Right cardiac atrium (tissue), 5 donors: Measurements from ENCODE around the gene IL3. TPM values are rescaled to one million over a fixed set of nuclear protein-coding genes. Genes with fewer than 3 reads are reported as not detected.

ENCODE experiments used
- ATAC-seq, 2 donors: fragments of 200-7000 bp; cut with Tn5 transposase; one replicate each; pipeline versions ENCODE4 v1.8.0 to v1.9.1; 2020; ENCODE audit warnings: moderate library complexity in 2 of 2, mild to moderate bottlenecking in 1 of 2
- DNase-seq, 3 donors: peaks; one replicate each; pipeline ENCODE4 v3.0.0-alpha.2; 2020
- H3K27ac ChIP-seq: one replicate; pipeline ENCODE4 v1.5.1; 2013; ENCODE audit warnings: mild to moderate bottlenecking, low read length, control low read depth, moderate library complexity
- H3K27me3 ChIP-seq: one replicate; pipeline ENCODE4 v1.6.1; 2013; ENCODE audit not compliant: control insufficient read depth, insufficient read depth
- H3K4me1 ChIP-seq: one replicate; pipeline ENCODE4 v1.6.1; 2013; ENCODE audit warnings: low read length; ENCODE audit not compliant: control insufficient read depth, insufficient read depth
- H3K4me3 ChIP-seq: one replicate; pipeline ENCODE4 v1.5.1; 2013; ENCODE audit warnings: low read length, control low read depth
- H3K9me3 ChIP-seq: one replicate; pipeline ENCODE4 v1.6.1; 2013; ENCODE audit warnings: low read length; ENCODE audit not compliant: control insufficient read depth
- WGBS: extraction: QIAGEN DNeasy Blood & Tissue Kit; methylation state at CpG from one replicate; pipeline ENCODE4 v1.1.7; 2013; 5-methylcytosine and 5-hydroxymethylcytosine counted together
- intact Hi-C, 4 donors: fragments of 100-400 bp; cut with DNase I; formaldehyde crosslinking; loops; one replicate each; pipeline versions ENCODE4 v1.11.0 to v1.14.0; 2022 to 2023
- polyA plus RNA-seq: library from polyadenylated mRNA; stranded (reverse); fragments of 200-250 nt; gene quantifications from one replicate; pipeline ENCODE4 v1.2.3, GENCODE V29; 2013
- total RNA-seq, 4 donors: library from RNA; stranded (reverse); fragmentation: NEBNext Ultra II Directional; extraction: Animal tissue kit (Norgen Biotek cat#: 25700); gene quantifications; one replicate each; pipeline ENCODE4 v1.2.1, GENCODE V29; 2021
- donor health status: healthy with polysubstance abuse.
- donor health status: DM: no; HTN: yes; CAD: no.
- donor health status: DM: no; HTN: no; CAD: no.
- donor health status: DM: no; HTN: yes; CAD: no; lungs with severe emphysema.
- donor health status: DM: yes; HTN: yes; CAD: no.

The IL3 gene
- total and polyA plus RNA-seq, 5 donors: not detected

GRCh38 chr5:132050661-132051552, 9.5 kb upstream of the IL3 start:
- ATAC-seq: no peak
- no peaks in the 10 kb centered on the region for H3K27me3 ChIP-seq
- intact Hi-C loops: no loop called here
- DNase-seq: no peak
- no peak overlapping the region for H3K4me3 ChIP-seq
- H3K9me3 ChIP-seq: no peaks in the 10 kb centered on the region
- H3K27ac ChIP-seq: no peak overlapping the region
- 75% methylated on average over 9 of the region's 9 CpGs for WGBS
- H3K4me1 ChIP-seq: no peaks in the 10 kb centered on the region

GRCh38 chr5:132052520-132052919, 7.9 kb upstream of the IL3 start:
- ATAC-seq: no peak
- intact Hi-C loops: no loop called here
- Histone ChIP-seq H3K4me3 (no peak overlapping the region), H3K9me3 (no peaks in the 10 kb centered on the region), H3K4me1 (no peaks in the 10 kb centered on the region), H3K27ac (no peak overlapping the region), H3K27me3 (no peaks in the 10 kb centered on the region)
- DNase-seq: no peak
- WGBS: 68% methylated on average over 10 of the region's 10 CpGs

- no peaks in the 10 kb centered on the region for H3K4me1 ChIP-seq
- DNase-seq: peak in 1 of 3 donors; percentile 17
- H3K4me3 ChIP-seq: no peak overlapping the region
- no peaks in the 10 kb centered on the region for H3K27me3 ChIP-seq
- 88% methylated on average over 4 of the region's 4 CpGs for WGBS
- H3K9me3 ChIP-seq: no peaks in the 10 kb centered on the region
- ATAC-seq: no peak
- no peak overlapping the region for H3K27ac ChIP-seq
- intact Hi-C loops: no loop called here
Measured at GRCh38 chr5:132053483-132053882, 7.0 kb upstream of the IL3 start.

- H3K9me3 ChIP-seq: no peaks in the 10 kb centered on the region
- DNase-seq (peak in 1 of 3 donors; percentile 23), ATAC-seq (no peak)
- intact Hi-C loops: no loop called here
- WGBS: 83% methylated on average over 10 of the region's 10 CpGs
- H3K4me1 ChIP-seq: no peaks in the 10 kb centered on the region
- no peaks in the 10 kb centered on the region for H3K27me3 ChIP-seq
- no peak overlapping the region for H3K27ac ChIP-seq
- no peak overlapping the region for H3K4me3 ChIP-seq
Measured at GRCh38 chr5:132054031-132054696, 6.3 kb upstream of the IL3 start.

- DNase-seq (no peak), ATAC-seq (no peak)
- Histone ChIP-seq H3K27ac (no peak overlapping the region), H3K9me3 (no peaks in the 10 kb centered on the region), H3K4me1 (no peaks in the 10 kb centered on the region), H3K4me3 (no peak overlapping the region), H3K27me3 (no peaks in the 10 kb centered on the region)
- intact Hi-C loops: no loop called here
- 66% methylated on average over 9 of the region's 9 CpGs for WGBS
Measured at GRCh38 chr5:132054697-132055440, 5.6 kb upstream of the IL3 start.

GRCh38 chr5:132055441-132055807, 5.0 kb upstream of the IL3 start:
- ATAC-seq: no peak
- H3K27ac ChIP-seq: no peak overlapping the region
- H3K9me3 ChIP-seq: no peaks in the 10 kb centered on the region
- no peaks in the 10 kb centered on the region for H3K27me3 ChIP-seq
- no peak for DNase-seq
- H3K4me3 ChIP-seq: no peak overlapping the region
- intact Hi-C loops: no loop called here
- H3K4me1 ChIP-seq: no peaks in the 10 kb centered on the region
- WGBS: 98% methylated on average over 1 of the region's 1 CpG

- no peaks in the 10 kb centered on the region for H3K9me3 ChIP-seq
- no peaks in the 10 kb centered on the region for H3K4me1 ChIP-seq
- ATAC-seq: peak in 1 of 2 donors; percentile 9
- intact Hi-C loops: no loop called here
- DNase-seq: no peak
- H3K4me3 ChIP-seq: no peak overlapping the region
- H3K27ac ChIP-seq: no peak overlapping the region
- 76% methylated on average over 12 of the region's 12 CpGs for WGBS
- no peaks in the 10 kb centered on the region for H3K27me3 ChIP-seq
Measured at GRCh38 chr5:132055808-132056609, 4.4 kb upstream of the IL3 start.

GRCh38 chr5:132056610-132057497, 3.6 kb upstream of the IL3 start:
- Histone ChIP-seq H3K4me3 (no peak overlapping the region), H3K4me1 (no peaks in the 10 kb centered on the region), H3K27ac (no peak overlapping the region), H3K27me3 (no peaks in the 10 kb centered on the region), H3K9me3 (no peaks in the 10 kb centered on the region)
- DNase-seq (peak in 1 of 3 donors; percentile 32), ATAC-seq (no peak)
- intact Hi-C loops: no loop called here
- WGBS: 86% methylated on average over 14 of the region's 14 CpGs

GRCh38 chr5:132057498-132058255, 2.8 kb upstream of the IL3 start:
- Histone ChIP-seq H3K27ac (no peak overlapping the region), H3K9me3 (no peaks in the 10 kb centered on the region), H3K4me1 (no peaks in the 10 kb centered on the region), H3K27me3 (no peaks in the 10 kb centered on the region), H3K4me3 (no peak overlapping the region)
- WGBS: 83% methylated on average over 12 of the region's 12 CpGs
- intact Hi-C loops: no loop called here
- DNase-seq: peak in 1 of 3 donors; percentile 23
- ATAC-seq: no peak
